NOMO-1 treated with dmso at 0.1 percent for 144 hours (cell line): ENCODE results near the gene OR52E4.

Source experiments
- DNase-seq: peaks from one replicate; lab custom pipeline; 2025; ENCODE audit not compliant: unreplicated experiment; lab: John Stamatoyannopoulos, UW

Gene OR52E4

DNA sequence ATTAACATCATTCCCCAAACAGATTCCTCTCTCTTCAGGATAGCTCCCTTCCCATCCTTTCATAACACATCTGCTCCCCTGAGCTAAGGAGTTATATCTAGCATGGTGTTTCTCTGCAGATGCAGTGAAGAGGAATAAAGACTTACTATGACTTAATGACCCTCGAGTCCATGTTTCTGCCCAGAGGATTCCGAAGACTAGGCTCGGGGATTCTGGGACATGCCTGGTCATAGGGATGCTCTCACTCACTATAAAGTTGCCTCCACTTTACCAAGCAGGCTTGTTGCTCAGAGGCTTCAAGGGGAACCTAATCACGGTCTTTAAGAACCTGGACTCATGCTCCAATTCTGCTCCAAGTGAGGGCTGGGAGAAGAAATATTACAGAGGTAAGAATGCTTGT is at the start of gene OR52E4:
Gene OR52E4 (plus strand): TSS at position 301 of the 400 bp plus-strand sequence. CDS start 3,664 bp downstream, outside the sequence.
- no peak for DNase-seq

DNA sequence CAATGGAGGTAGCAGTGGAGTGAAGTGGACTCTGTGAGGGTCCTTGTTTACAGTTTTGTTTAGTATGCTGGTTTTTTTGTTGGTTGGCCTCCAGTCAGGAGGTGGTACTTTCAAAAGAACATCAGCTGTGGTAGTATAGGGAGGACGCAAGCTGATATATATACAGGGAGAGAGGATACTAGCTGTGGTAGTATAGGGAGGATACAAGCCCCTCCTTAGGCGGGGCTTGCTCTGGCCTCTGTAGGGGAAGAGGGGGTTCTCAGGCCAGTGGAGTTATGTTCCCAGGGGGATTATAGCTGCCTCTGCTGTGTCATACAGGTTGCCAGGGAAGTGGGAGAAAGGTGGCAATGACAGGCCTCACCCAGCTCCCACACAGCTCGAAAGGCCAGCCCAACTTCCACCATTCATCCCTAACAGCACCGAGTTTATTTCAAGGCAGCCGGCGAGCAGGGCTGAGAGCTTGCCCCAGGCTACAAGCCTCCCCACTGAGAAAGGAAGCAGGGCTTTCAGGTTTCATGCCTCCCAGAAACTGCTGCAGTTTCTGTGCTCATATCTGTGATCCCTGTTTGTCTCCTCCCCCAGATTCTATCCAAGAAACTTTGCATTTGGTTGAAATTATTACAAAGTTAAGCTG is 49.1 kb upstream of the OR52E4 start:
- no peak for DNase-seq

DNA sequence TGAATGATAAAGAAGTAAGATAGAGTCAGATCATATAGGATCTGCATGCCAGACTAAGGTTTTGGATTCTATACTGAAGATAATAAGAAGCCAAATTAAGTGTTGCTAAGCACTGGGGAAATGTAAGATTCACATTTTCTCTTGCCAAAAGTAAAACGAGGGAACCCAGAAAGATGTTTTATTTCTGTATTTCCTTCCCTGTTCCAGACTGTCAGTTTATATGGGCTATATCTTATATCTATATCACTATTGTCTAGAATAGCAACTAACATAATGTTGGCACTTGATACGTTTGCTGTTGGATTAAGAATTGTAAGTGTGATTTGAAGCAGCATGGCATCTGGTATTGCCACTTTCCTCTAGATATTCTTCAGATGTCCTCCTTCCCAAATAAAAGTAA is 47.0 kb upstream of the OR52E4 start:
- no peak for DNase-seq

DNA sequence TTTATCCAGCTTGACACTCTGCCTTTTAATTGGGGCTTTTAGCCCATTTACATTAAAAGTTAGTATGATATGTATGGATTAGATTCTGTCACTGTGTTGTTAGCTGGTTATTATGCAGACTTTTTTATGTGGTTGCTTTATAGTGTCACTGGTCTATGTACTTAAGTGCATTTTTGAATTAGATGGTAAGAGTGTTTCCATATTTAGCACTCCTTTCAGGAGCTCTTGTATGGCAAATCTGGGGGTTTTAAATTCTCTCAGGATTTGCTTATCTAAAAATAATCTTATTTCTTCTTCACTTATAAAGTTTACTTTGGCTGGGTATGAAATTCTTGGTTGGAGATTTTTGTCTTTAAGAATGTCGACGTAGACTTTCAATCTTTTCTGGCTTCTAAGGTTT is 42.7 kb upstream of the OR52E4 start:
- DNase-seq = no peak

DNA sequence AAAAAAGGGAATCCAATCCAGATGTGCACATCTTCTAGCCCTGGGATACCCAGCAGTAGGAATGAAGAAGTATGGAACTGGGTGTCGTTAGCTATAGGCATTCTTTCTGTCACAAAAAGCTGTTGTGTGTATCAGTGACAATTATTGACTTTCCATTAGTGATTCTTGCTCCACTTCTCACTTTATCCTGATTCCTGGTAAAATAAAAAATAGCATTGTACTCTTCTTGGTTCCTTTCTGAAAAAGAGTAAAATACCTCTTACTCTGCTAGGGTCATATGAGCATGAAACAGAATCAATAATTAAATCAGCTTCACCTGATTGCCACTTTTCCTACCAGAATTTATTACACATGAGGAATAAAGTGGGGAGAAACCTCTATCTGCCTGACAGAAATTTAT is 38.6 kb upstream of the OR52E4 start, which contains the start of gene OR52E6:
Gene OR52E6 (minus strand): TSS at position 101 of the 400 bp plus-strand sequence. CDS start 0 bp downstream, at position 101.
- DNase-seq = no peak

DNA sequence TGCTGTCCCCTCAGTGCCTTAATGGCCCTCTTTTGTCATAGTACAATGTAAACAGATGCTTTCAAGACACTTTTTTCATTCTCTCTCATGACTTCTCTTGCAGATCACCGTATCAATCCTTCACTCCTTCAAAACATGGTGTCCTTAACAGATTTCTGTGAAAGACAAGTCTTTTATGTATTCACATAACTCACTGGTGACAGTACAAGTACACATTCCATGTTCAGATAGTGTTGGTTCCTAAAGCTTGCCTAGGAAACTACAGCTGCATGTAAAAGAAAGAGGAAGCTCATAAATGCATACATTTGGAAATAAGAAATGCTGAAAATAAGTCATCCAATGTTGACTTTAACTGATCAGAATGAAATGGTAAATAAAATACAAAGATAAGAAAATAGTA is 33.7 kb upstream of the OR52E4 start:
- DNase-seq = no peak

DNA sequence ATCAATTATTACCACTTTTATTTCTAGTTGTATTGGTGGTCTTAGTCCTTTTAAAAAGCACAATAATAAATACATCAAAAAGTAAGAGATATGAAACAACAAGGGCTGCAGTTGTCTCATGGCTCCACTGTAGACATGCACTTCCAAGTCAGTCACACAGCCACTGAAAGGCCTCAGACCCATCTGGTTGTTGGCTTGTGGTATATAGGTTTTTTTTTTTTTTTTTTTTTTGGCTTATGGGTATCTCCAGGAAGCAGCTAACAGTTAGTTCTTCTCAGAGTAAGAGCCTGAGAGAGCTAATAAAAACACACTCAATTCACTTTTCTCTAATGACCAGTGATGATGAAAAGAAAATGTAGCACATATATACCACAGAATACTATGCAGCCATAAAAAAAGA is 32.7 kb upstream of the OR52E4 start:
- DNase-seq = no peak

DNA sequence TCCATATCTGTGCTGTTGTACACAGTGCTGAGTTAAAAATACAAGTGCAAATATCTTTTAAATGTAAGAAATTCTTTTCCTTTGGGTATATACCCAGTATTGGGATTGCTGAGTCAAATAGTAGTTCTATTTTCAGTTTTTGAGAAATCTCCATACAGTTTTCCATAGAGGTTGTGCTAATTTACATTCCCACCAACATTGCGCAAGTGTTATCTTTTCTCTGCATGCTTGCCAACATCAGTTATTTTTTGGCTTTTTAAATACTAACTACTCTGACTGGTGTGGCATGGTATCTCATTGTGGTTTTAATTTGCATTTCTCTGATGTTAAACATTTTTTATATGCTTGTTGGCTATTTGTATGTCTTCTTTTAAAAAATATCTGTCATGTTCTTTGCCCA is 29.4 kb upstream of the OR52E4 start:
- no peak for DNase-seq

DNA sequence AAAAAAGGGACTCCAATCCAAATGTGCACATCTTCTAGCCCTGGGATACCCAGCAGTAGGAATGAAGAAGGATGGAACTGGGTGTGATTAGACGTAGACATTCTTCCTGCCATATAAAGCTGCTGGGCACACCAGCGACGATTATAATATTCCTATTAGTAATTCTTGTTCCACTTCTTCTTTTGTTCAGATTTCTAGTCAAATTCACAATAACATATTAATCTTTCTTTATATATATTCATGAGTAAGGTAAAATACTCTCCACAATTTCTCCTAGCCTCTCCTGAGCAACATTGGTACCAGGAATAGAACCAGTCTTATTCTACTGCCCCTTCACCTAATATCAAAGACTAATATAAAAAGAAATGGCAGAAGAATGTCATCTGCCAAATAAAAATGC is 22.8 kb upstream of the OR52E4 start, which contains the start of gene OR52E8:
Gene OR52E8 (minus strand): TSS at position 101 of the 400 bp plus-strand sequence. CDS start 0 bp downstream, at position 101.
- DNase-seq = no peak

DNA sequence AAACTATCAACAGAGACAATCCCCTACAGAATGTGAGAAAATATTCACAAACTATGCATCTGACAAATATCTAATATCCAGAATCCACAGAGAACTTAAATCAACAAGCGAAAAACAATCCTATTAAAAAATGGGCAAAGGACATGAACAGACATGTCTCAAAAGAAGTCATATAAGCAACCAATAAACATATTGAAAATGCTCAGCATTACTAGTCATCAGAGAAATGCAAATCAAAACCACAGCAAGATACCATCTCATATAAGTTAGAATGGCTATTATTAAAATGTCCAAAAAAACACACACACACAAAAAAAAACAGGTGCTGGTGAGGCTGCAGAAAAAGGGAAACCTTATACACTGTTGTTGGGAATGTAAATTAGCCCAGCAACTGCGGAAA is 14.6 kb upstream of the OR52E4 start:
- no peak for DNase-seq

DNA sequence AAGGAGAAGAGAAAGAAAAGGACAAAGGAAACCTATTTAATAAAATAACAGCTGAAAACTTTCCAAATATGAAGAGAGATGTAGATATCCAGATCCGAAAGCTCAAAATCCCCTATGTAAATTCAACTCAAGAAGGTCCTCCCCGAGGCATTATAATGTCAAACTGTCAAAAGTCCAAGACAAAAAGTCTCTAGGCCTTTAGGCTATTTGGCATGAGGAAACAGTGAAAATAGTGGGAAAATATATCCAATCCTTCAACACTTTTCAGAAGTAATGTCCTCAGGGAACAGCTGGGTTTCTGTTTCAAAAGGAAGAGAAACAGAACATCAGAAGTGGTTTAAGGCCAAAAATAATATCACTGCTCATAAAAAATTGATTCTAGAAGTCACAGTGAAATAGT is 1.9 kb upstream of the OR52E4 start:
- DNase-seq = no peak

DNA sequence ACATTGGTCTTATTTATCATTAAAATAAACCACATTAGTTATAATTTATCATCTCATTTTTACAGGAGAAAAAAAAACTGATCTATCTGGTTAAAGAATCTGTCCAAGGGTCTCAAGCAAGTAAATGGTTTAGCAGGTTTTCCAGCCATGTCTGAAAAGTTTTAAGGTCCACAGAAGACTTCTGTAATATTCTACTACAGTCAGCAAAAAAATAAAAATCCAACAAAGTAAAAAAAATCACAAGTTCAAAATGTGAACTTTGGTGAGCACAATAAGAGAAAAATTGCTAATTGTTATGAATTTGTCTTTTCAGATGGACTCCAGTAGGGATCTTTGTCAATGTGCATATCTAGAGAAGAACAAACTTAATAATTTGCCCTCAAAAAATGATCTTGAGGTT is 1.3 kb downstream of the OR52E4 start:
- no peak for DNase-seq

DNA sequence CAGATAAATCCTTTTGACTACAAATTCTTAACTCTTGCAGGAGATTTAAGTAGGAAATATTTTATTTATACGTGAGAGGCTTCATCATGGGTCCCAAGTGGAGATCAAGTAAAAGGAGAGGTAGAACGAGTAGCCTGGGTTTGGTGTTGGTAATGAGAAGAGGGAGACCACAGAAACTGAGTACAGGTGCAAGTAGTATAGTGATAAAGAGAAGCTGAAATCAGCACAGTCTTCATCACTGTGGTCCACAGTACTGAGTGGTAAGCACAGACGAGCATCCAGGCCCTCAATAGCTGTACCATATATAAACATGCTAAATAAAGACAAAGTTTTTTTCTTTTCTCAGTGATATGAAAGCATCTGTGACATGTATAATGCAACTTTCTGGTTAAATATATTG is 6.7 kb downstream of the OR52E4 start:
- no peak for DNase-seq

DNA sequence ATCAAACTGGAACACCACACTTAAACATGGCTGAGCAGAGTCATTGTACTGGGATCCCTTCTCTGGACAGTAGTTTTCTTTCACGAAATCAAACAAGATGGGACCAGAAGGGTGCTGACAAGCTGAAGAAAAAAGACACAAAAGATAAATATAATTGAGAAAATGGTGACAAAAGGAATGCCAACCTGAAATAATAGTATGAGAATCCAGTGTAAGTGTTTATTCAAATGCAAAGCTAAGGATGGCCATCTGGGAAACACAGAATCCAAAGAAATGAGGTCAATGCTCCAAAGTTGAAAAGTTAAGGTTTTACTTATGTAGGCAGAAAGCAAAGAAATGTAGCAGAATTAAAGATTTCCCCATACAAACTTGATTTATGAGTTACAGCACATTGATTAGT is 7.2 kb downstream of the OR52E4 start:
- no peak for DNase-seq

DNA sequence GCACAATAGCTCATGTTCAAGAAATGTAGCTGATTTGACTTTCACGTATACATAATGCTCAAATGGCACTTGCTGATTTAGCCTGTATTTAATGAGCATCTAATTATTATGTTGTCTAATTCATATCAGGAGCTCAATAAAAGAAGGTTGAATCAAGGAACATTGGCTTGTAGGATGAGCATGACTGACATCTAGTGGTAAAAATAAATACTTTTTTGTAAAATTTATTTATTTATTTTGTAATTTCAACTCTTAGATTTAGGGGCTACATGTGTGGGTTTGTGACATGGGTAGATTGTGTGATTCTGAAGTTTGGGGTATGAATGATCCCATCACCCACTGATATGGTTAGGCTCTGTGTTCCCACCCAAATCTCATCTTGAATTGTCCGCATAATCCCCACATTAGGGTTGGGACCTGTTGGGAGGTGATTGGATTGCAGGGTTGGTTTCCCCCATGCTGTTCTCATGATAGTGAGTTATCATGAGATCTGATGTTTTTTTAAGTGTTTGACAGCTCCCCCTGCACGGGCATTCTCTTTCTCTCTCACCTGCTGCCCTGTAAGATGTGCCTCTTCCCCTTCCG is 10.9 kb downstream of the OR52E4 start:
- DNase-seq = no peak

DNA sequence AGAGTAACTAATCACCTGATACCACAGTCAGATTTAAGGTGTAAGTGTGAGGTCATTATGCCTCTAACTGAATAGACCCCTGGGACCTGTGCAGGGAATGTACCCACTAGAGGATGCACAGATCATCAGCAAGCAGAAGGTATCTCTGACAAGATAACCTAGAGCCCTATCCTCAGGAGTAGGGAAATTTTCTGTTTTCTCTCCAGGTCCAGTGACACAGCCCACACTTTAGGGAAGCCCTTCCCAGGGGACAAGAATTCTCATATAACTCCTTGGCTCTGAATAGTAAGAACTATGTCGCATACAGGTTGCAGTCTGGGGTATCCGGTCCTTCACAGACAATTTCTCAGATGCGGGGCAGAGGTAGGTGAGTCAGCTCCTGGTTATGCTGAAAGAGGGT is 12.5 kb downstream of the OR52E4 start, which contains the start of gene OR52E5:
Gene OR52E5 (plus strand): TSS at position 301 of the 400 bp plus-strand sequence. CDS start 7,569 bp downstream, outside the sequence.
- DNase-seq = no peak

DNA sequence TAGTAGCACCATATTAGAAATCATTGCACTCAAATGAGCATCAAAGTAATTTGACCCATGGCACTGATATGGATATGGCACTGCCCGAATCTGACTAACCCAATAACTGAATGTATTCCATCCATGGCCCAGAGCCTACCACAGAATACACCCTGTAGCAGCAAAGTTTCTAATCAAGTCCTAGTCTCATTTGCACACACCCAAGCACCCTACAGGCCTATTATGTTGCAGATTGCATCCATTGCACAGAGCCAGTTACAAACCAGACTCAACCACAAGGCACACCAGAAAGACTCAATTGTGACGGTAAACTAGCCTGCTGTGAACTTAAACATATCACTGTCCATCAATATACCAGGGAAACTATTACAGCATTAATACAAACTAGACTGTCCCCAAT is 19.1 kb downstream of the OR52E4 start:
- DNase-seq = no peak

DNA sequence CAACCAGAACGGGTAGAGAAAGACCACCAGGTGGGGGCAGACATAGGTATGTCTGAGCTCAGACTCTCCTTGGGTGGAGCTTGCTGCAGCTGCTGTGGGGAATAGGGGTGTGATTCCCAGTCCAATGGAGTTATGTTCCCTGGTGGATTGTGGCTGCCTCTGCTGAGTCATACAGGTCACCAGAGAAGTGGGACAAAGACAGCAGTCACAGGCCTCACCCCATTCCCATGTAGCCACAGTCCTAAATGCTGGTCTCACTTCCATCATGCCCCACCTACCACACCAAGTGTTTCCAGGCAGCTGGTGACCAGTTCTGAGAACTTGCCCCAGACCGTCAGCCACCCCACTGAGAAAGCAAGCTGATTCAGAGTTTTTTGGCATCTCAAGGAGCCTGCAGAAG is 30.1 kb downstream of the OR52E4 start:
- DNase-seq = no peak

DNA sequence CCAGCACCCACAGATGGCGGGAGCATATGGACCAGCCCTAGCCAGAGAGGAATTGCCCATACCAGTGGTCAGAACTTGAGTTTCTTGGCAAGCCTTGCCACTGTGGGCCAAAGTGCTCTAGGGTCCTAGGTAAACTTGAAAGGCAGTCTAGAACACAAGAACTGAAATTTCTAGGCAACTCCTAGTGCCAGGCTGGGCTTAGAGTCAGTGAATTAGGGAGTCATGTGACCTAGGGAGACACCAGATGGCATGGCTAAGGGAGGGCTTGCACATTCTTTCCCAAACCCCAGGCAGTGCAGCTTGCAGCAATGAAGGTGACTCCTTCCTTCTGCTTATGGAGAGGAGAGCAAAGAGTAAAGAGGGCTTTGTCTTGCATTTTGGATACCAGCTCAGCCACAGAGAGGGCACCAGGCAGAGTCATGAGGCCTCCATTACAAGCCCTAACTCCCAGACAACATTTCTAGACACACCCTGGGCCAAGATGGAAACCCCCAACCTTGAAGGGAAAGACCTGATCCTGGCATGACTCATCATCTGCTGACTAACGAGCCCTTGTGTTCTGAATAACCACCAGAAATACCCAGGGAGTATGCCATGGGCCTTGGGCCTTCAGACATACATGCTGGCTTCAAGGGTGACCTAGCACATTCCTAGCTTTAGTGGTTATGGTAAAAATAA is 42.5 kb downstream of the OR52E4 start:
- no peak for DNase-seq

DNA sequence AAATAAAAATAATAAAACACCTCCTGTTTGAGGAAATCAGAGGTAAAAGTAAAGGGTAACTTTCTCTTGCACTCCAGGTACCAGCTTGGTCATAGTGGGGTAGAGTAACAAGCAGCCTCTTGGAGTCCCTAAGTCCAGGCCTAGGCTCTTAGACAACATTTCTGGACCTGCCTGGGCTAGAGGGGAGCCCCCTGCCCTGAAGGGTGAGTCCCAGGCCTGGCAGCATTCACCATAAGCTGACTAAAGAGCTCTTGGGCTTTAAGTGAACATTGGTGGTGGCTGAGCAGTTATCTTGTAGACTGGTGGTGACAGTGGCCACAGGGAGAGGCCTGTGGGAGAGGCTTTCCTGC is 43.0 kb downstream of the OR52E4 start:
- no peak for DNase-seq

DNA sequence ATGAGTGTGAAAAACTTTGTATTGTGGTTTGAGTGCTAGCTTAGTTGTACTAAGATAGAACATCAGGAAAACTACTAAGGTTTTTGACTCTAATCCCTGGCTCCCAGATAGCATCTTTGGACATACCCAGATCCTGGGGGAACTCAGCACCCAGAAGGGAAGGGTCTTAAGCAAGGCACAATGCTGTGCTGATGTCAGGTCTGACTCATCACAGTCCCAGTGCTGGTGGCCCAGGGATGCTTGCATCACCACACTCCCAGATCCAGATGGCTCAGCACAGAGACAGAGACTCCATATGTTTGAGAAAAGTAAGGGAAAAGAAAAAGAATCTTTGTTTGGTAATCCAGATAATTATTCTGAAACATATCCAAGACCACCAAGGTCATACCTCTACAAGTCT is 43.4 kb downstream of the OR52E4 start:
- no peak for DNase-seq

DNA sequence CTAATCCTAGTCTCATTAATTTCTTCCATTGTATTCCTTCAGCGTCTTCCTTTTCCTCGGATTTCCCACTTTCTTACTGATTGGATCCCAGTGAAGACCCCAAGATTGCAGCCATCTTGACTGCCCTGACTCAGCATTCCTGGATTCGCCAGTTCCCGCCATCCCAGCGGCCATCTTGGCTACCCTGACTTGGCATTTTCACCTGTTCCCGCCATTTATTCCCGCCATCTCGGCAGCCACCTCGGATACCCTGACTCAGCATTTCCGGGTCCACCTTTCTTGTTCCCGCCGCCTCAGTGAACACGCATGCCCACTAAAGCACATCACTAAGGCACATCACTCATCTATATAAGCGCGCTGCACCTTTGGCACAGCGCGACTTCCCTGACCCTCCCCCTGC is 47.8 kb downstream of the OR52E4 start:
- no peak for DNase-seq
